Measurements from ENCODE around the gene RAB40B.
"Not testable (repeated sequence)": the region's sequence is repeated elsewhere in the genome, so short reads cannot be mapped to it uniquely, and the experiment has no call there.

RAB40B gene

GRCh38 chr17:82698065-82698973 is at the start of gene RAB40B:
Gene RAB40B, minus strand, starts transcription at chr17:82698698. Its CDS starts 102 bp downstream, at chr17:82698596.
- peak; percentile 96 to 98 for DNase-seq (ENCODE audit: low read depth in 2 of 2)

DNA sequence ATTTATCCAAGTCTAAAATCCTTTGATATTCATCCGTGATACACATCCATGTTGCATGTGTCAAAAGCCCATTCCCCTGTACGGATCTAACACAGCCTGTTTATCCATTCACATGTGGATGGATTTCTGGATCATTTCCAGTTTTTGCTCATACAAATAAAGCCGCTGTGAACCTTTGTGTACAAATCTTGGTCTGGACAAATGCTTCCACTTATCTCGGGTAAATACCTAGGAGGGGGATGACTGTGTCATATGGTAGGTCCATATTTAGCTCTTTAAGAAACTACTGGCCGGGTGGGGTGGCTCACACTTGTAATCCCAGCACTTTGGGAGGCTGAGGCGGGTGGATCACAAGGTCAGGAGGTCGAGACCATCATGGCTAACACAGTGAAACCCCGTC is 47.0 kb upstream of the RAB40B start:
- no peak for DNase-seq (ENCODE audit: low read depth in 2 of 2)

- DNase-seq (ENCODE audit: low read depth in 2 of 2), result not testable (repeated sequence)
Measured at GRCh38 chr17:82744736-82745135, 46.2 kb upstream of the RAB40B start.

DNA sequence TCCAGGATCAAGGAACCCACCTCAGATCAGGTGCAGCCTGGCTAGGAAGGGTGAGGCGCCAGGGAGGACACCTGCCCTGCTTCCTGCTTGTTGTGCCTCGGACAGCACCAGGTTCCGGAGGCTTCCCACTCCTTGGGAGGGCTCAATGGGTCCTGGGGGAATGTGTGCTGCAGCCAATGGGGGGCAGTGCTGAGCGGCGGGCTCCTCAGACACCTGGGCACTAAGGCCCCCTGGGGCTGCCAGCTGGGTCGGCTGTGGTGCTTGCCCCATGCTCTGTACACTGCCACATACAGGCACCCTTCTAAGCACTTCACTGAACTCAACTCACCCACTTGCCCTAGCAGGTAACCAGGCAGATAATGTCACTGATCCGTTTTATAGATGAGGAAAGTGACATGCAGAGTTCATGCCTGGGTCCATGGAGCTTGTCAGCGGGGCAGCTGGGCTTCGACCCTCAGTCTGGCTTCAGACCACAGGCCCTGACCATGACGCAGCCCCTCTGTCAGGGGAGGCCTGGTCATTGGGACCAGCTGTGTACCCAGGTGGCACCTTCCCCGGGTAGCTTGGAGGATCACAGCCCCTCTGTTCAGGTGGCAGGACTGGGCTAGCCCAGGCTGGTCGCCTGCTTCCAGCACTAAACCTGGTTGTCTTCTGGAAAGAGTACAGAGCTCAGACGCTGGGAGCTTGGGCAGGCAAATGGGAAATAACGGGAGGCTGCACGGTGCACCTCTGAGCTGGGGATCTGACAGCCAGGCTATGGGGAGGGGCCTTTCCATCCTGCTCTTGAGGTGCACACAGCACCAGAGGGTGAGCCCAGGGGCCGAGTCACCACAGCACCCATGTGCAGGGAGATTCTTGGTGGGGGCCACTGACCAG is 45.1 kb upstream of the RAB40B start:
- DNase-seq (ENCODE audit: low read depth in 2 of 2), result no peak

GRCh38 chr17:82740906-82741759 is 42.6 kb upstream of the RAB40B start:
- no peak for DNase-seq (ENCODE audit: low read depth in 2 of 2)

DNA sequence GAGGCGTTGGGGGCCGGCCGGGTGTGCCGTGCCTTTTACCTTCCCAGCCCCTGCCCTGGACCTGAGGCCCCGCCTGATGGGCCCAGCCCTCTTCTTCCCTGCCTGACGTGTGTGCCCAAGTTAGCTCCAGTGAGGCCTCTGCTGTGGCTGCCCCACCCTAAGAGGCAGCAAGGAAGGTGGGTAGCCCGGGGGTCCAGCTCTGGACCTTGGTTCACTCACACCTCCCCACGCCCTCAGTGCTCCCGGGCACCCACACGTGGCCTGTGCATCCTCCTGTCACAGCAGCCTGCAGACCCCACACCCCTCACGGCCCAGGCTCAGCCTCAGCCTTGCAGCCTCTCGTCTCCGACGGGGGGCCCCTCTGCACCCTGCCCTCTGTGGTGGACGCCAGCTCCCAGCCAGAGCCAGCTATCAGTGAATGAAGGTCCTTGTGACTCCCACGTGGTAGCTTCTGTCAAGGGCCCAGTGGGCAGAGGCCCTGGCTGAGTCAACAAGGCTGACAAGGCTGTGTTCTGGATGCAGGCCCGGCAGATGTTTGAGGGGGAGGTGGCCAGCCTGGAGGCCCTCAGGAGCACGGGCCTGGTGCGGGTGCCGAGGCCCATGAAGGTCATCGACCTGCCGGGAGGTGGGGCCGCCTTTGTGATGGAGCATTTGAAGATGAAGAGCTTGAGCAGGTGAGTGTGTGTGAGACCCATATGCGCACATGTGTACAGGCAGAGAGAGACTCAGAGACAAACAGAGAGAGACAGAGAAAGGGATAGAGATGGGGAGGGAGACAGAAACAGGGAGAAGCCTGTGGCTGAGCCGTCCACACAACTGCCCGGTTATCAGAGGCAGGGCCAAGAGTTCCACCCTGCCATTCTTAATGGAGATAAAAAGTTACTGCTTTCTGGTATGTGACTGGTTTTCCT is 39.7 kb upstream of the RAB40B start:
- DNase-seq (ENCODE audit: low read depth in 2 of 2), result no peak

DNA sequence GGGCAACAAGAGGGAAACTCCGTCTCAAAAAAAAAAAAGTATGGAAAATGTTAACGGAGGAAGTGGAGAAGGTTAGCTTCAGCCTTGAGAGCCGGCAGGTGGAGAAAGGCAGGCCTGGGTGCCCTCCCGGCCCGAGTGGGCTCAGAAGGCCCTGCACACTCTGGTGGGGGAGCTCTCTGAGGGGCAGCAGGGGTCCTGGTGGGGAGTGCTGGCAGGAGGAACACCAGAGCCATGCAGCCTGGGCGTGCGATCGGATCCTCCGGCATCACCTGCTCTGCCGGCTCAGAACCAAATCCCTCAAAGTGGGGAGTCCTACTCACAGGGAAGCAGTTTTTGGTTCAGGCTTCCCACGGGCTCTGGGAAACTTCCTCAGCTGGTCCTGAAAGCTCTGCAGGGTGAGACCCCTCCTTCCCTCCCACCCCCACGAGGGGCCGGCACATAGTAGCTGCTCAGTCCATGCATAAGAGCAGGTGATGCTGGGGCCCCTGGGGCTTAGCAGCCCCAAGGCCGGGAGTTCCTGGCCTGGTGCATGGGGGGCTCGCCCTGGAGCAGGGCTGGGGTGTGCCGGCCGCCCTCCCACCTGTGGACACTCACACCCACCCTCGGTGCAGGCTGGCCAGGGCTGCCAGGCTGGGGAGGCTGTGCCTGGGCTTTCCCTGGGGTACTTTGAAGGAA is 38.1 kb upstream of the RAB40B start:
- DNase-seq (ENCODE audit: low read depth in 2 of 2), result no peak

DNA sequence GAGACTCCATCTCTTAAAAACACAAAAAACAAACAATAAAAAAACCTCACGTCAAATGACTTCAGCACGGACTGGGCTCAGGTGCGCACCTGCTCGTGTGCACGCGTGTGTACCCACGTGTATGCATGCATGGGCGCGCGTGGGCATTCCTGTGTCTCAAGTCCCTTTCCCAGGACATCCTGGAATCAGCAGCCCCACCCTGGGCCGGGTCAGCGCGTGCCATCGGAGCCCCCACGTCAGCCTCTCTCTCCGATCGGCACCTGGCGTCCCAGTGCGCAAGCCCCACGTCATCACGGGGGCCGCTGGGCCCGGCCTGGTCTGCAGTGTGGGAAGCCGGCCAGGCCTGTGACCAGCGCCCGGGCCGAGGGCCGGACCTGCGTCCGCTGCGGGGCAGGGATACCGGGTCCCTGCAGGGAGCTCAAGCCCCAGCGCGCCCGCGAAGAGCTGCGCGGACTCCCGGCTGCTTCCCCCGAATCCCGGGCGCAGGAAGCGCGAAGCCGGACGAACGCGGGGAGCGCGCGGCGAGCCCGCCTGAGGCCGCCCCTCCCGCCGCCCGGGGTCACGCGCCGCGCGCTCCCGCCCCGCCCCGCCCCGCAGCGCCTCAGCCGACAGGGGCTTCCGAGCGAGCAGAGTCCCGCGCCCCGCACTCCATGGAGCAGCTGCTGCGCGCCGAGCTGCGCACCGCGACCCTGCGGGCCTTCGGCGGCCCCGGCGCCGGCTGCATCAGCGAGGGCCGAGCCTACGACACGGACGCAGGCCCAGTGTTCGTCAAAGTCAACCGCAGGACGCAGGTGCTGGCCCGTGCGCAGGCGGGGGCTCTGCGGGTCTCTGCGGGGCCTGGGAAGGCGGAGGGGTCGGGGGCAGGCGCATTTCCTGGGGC is 36.7 kb upstream of the RAB40B start, which contains the start of gene FN3K:
FN3K (plus strand) TSS at position 629 of the 880 bp plus-strand sequence; CDS start at position 651, 22 bp downstream.
- DNase-seq (ENCODE audit: low read depth in 2 of 2), result peak in 1 of 2 donors; percentile 12

- no peak for DNase-seq (ENCODE audit: low read depth in 2 of 2)
Measured at GRCh38 chr17:82732118-82732743, 33.7 kb upstream of the RAB40B start.

DNA sequence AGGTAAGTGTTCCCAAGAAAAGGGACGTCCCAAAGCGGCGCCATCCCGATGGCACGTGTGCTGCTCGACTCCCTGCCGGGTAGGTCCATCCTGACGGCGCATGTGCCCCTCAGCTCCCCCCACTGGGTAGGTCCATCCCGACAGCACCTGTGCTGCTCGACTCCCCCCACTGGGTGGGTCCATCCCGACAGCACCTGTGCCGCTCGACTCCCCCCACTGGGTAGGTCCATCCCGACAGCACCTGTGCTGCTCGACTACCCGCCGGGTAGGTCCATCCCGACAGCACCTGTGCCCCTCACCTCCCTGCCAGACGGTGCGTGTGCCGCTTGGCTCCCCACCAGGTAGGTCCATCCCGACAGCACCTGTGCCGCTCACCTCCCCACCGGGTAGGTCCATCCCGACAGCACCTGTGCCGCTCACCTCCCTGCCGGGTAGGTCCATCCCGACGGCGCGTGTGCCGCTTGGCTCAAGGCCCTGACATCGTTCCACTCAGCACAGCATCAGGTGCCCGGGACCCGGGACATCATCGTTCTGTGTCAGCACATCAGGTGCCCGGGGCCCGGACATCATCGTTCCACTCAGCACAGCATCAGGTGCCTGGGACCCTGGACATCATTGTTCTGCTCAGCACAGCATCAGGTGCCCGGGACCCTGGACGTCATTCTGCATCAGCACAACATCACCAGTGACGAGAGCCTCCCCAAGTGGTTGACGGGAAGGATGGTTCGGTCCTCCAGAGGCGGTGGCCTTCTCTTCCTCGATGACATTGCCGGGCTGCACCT is 31.2 kb upstream of the RAB40B start:
- no peak for DNase-seq (ENCODE audit: low read depth in 2 of 2)

- no peak for DNase-seq (ENCODE audit: low read depth in 2 of 2)
Measured at GRCh38 chr17:82726427-82726826, 27.9 kb upstream of the RAB40B start.

GRCh38 chr17:82723169-82723807 is 24.8 kb upstream of the RAB40B start:
- no peak for DNase-seq (ENCODE audit: low read depth in 2 of 2)

DNA sequence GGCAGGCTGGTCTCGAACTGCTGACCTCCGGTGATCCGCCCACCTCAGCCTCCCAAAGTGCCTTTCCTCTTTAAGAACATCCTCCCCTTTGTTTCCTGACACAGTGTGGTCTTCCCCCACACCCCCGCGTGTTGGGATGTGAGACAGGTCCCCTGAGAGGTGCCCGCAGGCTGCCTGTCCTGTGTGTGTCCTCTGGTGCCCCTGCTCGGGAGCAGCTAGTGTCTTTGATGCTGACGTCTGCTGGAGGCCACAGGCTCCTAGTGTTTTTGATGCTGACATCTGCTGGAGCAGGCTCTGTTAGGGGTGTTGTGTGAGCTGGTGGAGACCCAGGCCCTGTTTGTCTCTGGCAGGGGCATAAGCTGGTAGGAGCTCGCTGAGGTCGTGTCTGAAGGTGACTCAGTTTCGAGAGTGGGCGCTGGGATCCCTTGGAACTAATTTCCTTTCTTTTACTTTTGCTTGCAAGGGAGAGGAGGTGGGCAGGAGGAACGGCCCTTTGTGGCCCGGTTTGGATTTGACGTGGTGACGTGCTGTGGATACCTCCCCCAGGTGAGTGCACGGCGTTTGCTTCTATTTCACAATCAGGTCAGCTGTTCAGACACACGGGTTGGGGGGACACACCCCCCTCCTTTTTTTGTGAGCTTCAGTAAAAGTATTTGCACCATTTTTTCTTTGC is 24.0 kb upstream of the RAB40B start:
- DNase-seq (ENCODE audit: low read depth in 2 of 2), result no peak

DNA sequence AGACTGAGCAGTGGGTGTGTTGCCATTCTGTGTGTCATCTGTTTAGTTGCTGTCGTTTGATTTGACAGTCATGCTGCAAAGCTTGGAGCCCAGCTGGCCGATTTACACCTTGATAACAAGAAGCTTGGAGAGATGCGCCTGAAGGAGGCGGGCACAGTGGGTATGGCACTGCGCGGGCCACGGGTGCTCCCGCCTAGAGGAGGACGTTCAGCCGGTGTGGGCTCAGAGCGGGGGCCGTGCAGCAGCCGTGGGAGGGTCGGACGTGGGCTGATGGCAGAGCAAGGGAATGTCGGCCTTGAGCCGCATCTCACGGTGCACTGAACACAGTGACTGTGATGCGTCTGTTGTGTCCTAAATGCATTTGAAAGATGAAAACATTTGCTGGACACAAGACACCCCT is 21.7 kb upstream of the RAB40B start:
- DNase-seq (ENCODE audit: low read depth in 2 of 2), result no peak

DNA sequence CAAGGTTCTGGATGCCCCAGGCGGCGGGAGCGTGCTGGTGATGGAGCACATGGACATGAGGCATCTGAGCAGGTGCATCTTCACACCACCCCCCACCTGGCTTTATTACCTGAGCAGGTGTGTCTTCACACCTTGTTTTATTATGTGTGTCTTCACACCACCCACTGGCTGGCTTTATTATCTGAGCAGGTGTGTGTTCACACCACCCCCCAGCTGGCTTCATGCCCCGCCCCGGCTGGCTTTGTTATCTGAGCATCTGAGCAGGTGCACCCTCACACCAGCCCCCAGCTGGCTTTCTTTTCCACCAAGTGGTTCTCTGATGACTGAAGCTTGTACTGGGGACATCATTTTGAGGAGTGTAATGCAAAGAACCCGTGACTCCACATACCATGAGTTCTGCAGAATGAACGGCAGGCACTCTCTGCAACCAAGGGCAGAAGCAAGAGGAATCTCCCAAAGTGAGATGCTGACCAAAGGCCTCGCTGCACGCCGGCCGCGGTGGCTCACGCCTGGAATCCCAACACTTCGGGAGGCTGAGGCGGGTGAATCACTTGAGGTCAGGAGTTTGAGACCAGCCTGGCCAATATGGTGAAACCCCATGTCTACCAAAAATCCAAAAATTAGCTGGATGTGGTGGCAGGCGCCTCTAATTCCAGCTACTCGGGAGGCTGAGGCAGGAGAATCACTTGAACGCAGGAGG is 20.6 kb upstream of the RAB40B start:
- DNase-seq (ENCODE audit: low read depth in 2 of 2), result no peak

Data from stimulated activated CD8-positive, alpha-beta memory T cell treated with anti-CD3 and anti-CD28 coated beads, Interleukin-2, amount 100 ng/mL, for 48 hours (primary cell).